ENCODE results near the gene SLC25A28. TPM values are rescaled to one million over a fixed set of nuclear protein-coding genes. Genes with fewer than 3 reads are reported as not detected.

Gene SLC25A28
- total RNA-seq, 1 experiment from 2014 or later: 36.7 TPM

- no peaks in the 10 kb centered on the region for H3K36me3 ChIP-seq (ENCODE audit: control insufficient read depth, insufficient read depth, low read length)
- no peak overlapping the region for H3K4me3 Mint-ChIP-seq (ENCODE audit: unreplicated experiment)
- H3K27me3 ChIP-seq (replicated peaks; ENCODE audit: control insufficient read depth, insufficient read depth, low read length): no peaks in the 10 kb centered on the region
- ChIA-PET CTCF (interaction anchor here (0.9 kb wide), 1 partner anchor 21 kb away, joined by 3 read pairs; no protein-coding TSS in a partner anchor), POLR2A (no interaction called here)
- H3K9me3 Mint-ChIP-seq (ENCODE audit: unreplicated experiment): no peaks in the 10 kb centered on the region
- DNase-seq: no peak
- no TSS peak for BruUV-seq (replicated peaks)
- no peaks in the 10 kb centered on the region for H3K36me3 Mint-ChIP-seq (ENCODE audit: insufficient read depth, unreplicated experiment)
- no peaks in the 10 kb centered on the region for H3K9me3 ChIP-seq
- H3K27me3 Mint-ChIP-seq (ENCODE audit: insufficient read depth, unreplicated experiment): no peaks in the 10 kb centered on the region
- H3K27ac Mint-ChIP-seq (ENCODE audit: unreplicated experiment): no peak overlapping the region
- no peaks in the 10 kb centered on the region for H3K4me1 Mint-ChIP-seq (ENCODE audit: low read depth, unreplicated experiment)
- 0 out of 2 replicates have a peak, but pooled peaks cover 6% of the 10 kb centered on the region for H3K4me1 ChIP-seq
- TF ChIP-seq CTCF (IDR thresholded peaks at IDR 0.05; ENCODE audit: insufficient read depth in 1 of 2, low read depth in 1 of 2, low read length in 1 of 2, severe bottlenecking in 1 of 2, unreplicated experiment in 1 of 2): no peak
- no peak overlapping the region for H3K4me3 ChIP-seq (ENCODE audit: low read depth, low read length)
- intact Hi-C loops (cut with micrococcal nuclease; ENCODE audit: unreplicated experiment): no loop called here
These were observed 40.3 kb downstream of the SLC25A28 start for GRCh38 chr10:99579971-99580370.

GRCh38 chr10:99573790-99574189 is 46.4 kb downstream of the SLC25A28 start:
- no TSS peak for BruUV-seq (replicated peaks)
- Mint-ChIP-seq H3K36me3 (ENCODE audit: insufficient read depth, unreplicated experiment) (no peaks in the 10 kb centered on the region), H3K4me3 (ENCODE audit: unreplicated experiment) (no peak overlapping the region), H3K27me3 (ENCODE audit: insufficient read depth, unreplicated experiment) (no peaks in the 10 kb centered on the region), H3K4me1 (ENCODE audit: low read depth, unreplicated experiment) (peaks cover 6% of the 10 kb centered on the region), H3K9me3 (ENCODE audit: unreplicated experiment) (no peaks in the 10 kb centered on the region), H3K27ac (ENCODE audit: unreplicated experiment) (no peak overlapping the region)
- no peaks in the 10 kb centered on the region for H3K9me3 ChIP-seq
- no peak overlapping the region for H3K4me3 ChIP-seq (ENCODE audit: low read depth, low read length)
- H3K36me3 ChIP-seq (ENCODE audit: control insufficient read depth, insufficient read depth, low read length): no peaks in the 10 kb centered on the region
- H3K4me1 ChIP-seq: 0 out of 2 replicates have a peak, but pooled peaks cover 3% of the 10 kb centered on the region
- TF ChIP-seq CTCF (IDR thresholded peaks at IDR 0.05; ENCODE audit: insufficient read depth in 1 of 2, low read depth in 1 of 2, low read length in 1 of 2, severe bottlenecking in 1 of 2, unreplicated experiment in 1 of 2): no peak
- ChIA-PET CTCF (no interaction called here), POLR2A (no interaction called here)
- DNase-seq: no peak
- intact Hi-C loops (cut with micrococcal nuclease; ENCODE audit: unreplicated experiment): no loop called here
- H3K27me3 ChIP-seq (replicated peaks; ENCODE audit: control insufficient read depth, insufficient read depth, low read length): no peaks in the 10 kb centered on the region

- Mint-ChIP-seq H3K4me3 (ENCODE audit: unreplicated experiment) (no peak overlapping the region), H3K4me1 (ENCODE audit: low read depth, unreplicated experiment) (peaks cover 6% of the 10 kb centered on the region), H3K27me3 (ENCODE audit: insufficient read depth, unreplicated experiment) (no peaks in the 10 kb centered on the region), H3K36me3 (ENCODE audit: insufficient read depth, unreplicated experiment) (no peaks in the 10 kb centered on the region), H3K27ac (ENCODE audit: unreplicated experiment) (no peak overlapping the region), H3K9me3 (ENCODE audit: unreplicated experiment) (no peaks in the 10 kb centered on the region)
- Histone ChIP-seq H3K27me3 (replicated peaks; ENCODE audit: control insufficient read depth, insufficient read depth, low read length) (no peaks in the 10 kb centered on the region), H3K36me3 (ENCODE audit: control insufficient read depth, insufficient read depth, low read length) (no peaks in the 10 kb centered on the region), H3K9me3 (no peaks in the 10 kb centered on the region), H3K4me1 (0 out of 2 replicates have a peak, but pooled peaks cover 3% of the 10 kb centered on the region), H3K4me3 (ENCODE audit: low read depth, low read length) (no peak overlapping the region)
- POLR2A ChIA-PET: no interaction called here
- no peak for DNase-seq
- intact Hi-C loops (cut with micrococcal nuclease; ENCODE audit: unreplicated experiment): no loop called here
- CTCF ChIA-PET: no interaction called here
- TF ChIP-seq CTCF (IDR thresholded peaks at IDR 0.05; ENCODE audit: insufficient read depth in 1 of 2, low read depth in 1 of 2, low read length in 1 of 2, severe bottlenecking in 1 of 2, unreplicated experiment in 1 of 2): no peak
- no TSS peak for BruUV-seq (replicated peaks)
These were observed 48.4 kb downstream of the SLC25A28 start for GRCh38 chr10:99571816-99572215.
